Testis (tissue), 2 donors: ENCODE measurements around the gene METTL25B.

Experiments
- POLR2A ChIP-seq: fragments of 450-650 bp; IDR thresholded peaks from one replicate; pipeline ENCODE4 v1.6.1; 2017; ENCODE audit warnings: antibody characterized with exemption, mild to moderate bottlenecking, moderate library complexity
- TF ChIP-seq, protein P1 (sequence below), 3 experiments: fragments of 450-650 bp in 2 of 3; fragments of 200-600 bp in 1 of 3; sonication (generic) in 1 of 3; IDR thresholded peaks; one replicate each; pipeline ENCODE4 v1.5.1; 2016 to 2019; ENCODE audit warnings: antibody characterized with exemption in 3 of 3, mild to moderate bottlenecking in 2 of 3, moderate library complexity in 1 of 3

DNA sequence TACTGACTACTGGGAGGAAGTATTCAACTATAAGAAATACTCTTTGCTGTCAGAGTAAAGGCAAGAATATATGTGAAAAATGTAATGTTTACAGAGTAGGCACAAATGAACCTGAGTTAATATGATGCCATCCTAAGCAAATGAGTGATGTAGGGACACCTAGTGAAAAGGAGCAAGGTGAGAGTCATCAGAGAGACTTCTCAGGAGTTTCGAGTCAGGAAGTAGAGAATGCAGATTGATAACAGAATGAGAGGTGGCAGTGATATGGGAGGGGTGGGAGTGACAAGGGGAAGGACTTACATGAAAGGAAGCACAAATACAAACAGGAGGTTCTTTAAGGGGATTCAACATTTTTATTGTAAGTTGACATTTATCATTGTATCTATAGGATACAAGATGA is 49.3 kb downstream of the METTL25B start:
- TF ChIP-seq, protein P1, sequence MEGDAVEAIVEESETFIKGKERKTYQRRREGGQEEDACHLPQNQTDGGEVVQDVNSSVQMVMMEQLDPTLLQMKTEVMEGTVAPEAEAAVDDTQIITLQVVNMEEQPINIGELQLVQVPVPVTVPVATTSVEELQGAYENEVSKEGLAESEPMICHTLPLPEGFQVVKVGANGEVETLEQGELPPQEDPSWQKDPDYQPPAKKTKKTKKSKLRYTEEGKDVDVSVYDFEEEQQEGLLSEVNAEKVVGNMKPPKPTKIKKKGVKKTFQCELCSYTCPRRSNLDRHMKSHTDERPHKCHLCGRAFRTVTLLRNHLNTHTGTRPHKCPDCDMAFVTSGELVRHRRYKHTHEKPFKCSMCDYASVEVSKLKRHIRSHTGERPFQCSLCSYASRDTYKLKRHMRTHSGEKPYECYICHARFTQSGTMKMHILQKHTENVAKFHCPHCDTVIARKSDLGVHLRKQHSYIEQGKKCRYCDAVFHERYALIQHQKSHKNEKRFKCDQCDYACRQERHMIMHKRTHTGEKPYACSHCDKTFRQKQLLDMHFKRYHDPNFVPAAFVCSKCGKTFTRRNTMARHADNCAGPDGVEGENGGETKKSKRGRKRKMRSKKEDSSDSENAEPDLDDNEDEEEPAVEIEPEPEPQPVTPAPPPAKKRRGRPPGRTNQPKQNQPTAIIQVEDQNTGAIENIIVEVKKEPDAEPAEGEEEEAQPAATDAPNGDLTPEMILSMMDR (IDR thresholded peaks at IDR 0.05) = no peak
- TF ChIP-seq POLR2A = no peak
